ENCODE data around the gene KDM5A.
"Not testable (repeated sequence)": the region's sequence is repeated elsewhere in the genome, so short reads cannot be mapped to it uniquely, and the experiment has no call there.

Gene KDM5A

DNA sequence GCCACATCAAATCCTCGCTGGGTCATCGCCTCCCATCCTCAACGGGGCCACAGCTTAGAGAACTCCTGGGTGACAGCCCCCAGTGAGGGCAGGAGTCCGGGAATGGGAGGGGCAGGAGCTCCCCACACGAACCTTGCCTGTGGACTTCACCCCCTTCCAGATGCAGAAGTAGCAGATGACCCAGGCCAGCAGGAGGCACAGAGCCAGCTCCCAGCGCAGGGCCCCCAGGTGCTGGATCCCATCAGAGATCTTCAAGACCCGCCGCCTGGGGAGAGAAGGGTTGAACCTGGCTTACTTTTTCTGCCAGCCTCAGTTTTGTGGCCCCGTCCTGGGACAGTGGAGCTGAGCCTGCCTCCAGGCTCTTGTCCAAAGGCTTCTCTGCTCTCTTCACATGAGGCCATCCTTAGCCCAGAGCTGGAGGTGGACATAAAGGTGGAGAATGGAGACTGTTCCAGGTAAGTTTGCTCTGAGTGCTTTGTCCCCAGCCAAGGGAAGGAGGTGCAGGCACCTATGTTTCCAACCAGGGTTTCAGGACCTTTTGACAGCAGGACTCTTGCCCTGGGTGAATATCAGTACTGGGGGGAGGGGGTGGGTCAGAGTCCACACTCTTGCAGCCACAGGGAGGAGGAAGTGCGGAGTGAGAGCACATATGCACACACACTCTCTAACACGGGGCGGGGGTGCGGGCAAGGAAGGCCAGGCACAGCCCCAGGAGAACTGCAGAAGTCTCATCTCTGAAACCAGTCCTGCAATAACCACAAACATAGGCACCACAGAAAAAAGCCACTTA is 151.9 kb downstream of the KDM5A start:
- H3K4me3 ChIP-seq (ENCODE audit: control insufficient read depth, low read depth, low read length) = no peak overlapping the region
- DNase-seq (ENCODE audit: low read depth) = no peak
- TF ChIP-seq, protein P1, sequence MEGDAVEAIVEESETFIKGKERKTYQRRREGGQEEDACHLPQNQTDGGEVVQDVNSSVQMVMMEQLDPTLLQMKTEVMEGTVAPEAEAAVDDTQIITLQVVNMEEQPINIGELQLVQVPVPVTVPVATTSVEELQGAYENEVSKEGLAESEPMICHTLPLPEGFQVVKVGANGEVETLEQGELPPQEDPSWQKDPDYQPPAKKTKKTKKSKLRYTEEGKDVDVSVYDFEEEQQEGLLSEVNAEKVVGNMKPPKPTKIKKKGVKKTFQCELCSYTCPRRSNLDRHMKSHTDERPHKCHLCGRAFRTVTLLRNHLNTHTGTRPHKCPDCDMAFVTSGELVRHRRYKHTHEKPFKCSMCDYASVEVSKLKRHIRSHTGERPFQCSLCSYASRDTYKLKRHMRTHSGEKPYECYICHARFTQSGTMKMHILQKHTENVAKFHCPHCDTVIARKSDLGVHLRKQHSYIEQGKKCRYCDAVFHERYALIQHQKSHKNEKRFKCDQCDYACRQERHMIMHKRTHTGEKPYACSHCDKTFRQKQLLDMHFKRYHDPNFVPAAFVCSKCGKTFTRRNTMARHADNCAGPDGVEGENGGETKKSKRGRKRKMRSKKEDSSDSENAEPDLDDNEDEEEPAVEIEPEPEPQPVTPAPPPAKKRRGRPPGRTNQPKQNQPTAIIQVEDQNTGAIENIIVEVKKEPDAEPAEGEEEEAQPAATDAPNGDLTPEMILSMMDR (conservative IDR thresholded peaks at IDR 0.05; ENCODE audit: control insufficient read depth, insufficient read depth, low read depth, low read length) = no peak

DNA sequence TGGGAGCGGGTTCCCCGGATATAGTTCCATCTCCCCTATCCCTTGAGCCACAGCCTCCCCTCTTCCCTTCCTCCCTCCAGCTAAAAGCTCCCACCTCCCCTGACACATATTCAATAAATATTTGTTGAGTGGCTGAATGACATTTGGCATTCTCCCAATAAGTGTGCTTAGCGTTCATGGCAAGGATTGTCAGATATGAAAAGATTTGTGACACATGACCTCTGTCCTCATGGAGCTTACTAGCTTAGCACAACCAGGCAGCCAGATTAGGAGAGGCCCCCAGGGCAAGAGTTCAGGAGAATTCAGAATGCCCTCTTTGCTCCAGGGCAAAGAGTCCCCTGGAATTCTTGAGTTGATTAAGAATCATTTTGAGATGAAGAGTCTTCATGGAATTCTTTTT is 152.7 kb downstream of the KDM5A start:
- no peak overlapping the region for H3K4me3 ChIP-seq (ENCODE audit: control insufficient read depth, low read depth, low read length)
- DNase-seq (ENCODE audit: low read depth) = no peak
- TF ChIP-seq, protein P1 (conservative IDR thresholded peaks at IDR 0.05; ENCODE audit: control insufficient read depth, insufficient read depth, low read depth, low read length) = no peak

GRCh38 chr12:235967-236366 is 153.2 kb downstream of the KDM5A start:
- H3K4me3 ChIP-seq (ENCODE audit: control insufficient read depth, low read depth, low read length); DNase-seq (ENCODE audit: low read depth): not testable (repeated sequence)

GRCh38 chr12:234891-235415 is 154.2 kb downstream of the KDM5A start:
- TF ChIP-seq, protein P1 (conservative IDR thresholded peaks at IDR 0.05; ENCODE audit: control insufficient read depth, insufficient read depth, low read depth, low read length) = no peak
- no peak overlapping the region for H3K4me3 ChIP-seq (ENCODE audit: control insufficient read depth, low read depth, low read length)
- no peak for DNase-seq (ENCODE audit: low read depth)

DNA sequence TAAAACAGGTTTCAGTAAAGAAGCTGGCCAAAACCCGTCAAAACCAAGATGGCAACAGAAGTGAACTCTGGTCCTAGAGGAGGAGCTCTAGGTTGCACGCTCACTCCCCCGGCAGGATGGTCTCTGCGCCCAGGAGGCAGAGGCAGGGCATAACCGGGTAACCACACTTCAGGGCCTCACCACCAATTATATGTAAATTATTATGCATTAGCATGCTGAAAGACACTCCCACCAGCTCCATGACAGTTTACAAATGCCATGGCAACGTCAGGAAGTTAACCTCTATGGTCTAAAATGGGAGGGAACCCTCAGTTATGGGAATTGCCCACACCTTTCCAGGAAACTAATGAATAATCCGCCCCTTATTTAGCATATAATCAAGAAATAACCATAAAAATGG is 155.1 kb downstream of the KDM5A start:
- no peak for DNase-seq (ENCODE audit: low read depth)
- no peak overlapping the region for H3K4me3 ChIP-seq (ENCODE audit: control insufficient read depth, low read depth, low read length)
- TF ChIP-seq, protein P1 (conservative IDR thresholded peaks at IDR 0.05; ENCODE audit: control insufficient read depth, insufficient read depth, low read depth, low read length) = no peak

- no peak overlapping the region for H3K4me3 ChIP-seq (ENCODE audit: control insufficient read depth, low read depth, low read length)
- no peak for DNase-seq (ENCODE audit: low read depth)
- TF ChIP-seq, protein P1 (conservative IDR thresholded peaks at IDR 0.05; ENCODE audit: control insufficient read depth, insufficient read depth, low read depth, low read length) = no peak
Observed at GRCh38 chr12:233615-233968, 155.5 kb downstream of the KDM5A start.

GRCh38 chr12:232731-233614 is 156.1 kb downstream of the KDM5A start:
- no peak for DNase-seq (ENCODE audit: low read depth)

More at GRCh38 chr12:232731-233614, 156.1 kb downstream of the KDM5A start:
- TF ChIP-seq, protein P1 (conservative IDR thresholded peaks at IDR 0.05; ENCODE audit: control insufficient read depth, insufficient read depth, low read depth, low read length) = no peak
- no peak overlapping the region for H3K4me3 ChIP-seq (ENCODE audit: control insufficient read depth, low read depth, low read length)
